Transverse colon (tissue), 4 donors: ENCODE results near the gene TMC7.

Source experiments
- CTCF ChIP-seq, 5 experiments: fragments of 200-600 bp in 3 of 5; fragments of 450-650 bp in 2 of 5; sonication (generic) in 3 of 5; IDR thresholded peaks; 1 replicate in 2 of 5; 2 replicates in 3 of 5; pipeline ENCODE4 v1.5.1; 2016 to 2017; ENCODE audit warnings: antibody characterized with exemption in 5 of 5, inconsistent platforms in 3 of 5, mild to moderate bottlenecking in 2 of 5, moderate library complexity in 1 of 5
- POLR2A ChIP-seq: fragments of 450-650 bp; IDR thresholded peaks from one replicate; pipeline ENCODE4 v1.6.1; 2016; ENCODE audit warnings: antibody characterized with exemption, mild to moderate bottlenecking, moderate library complexity
- POLR2AphosphoS5 ChIP-seq, 3 donors: sonication (generic); formaldehyde crosslinking; IDR thresholded peaks; one replicate each; pipeline ENCODE4 v1.6.1; 2016; ENCODE audit warnings: antibody characterized with exemption in 3 of 3

- TF ChIP-seq POLR2A = no peak
- TF ChIP-seq CTCF (IDR thresholded peaks at IDR 0.05) = no peak
- no peak for TF ChIP-seq POLR2AphosphoS5 (IDR thresholded peaks at IDR 0.05)
Measured at GRCh38 chr16:19095654-19096053, 111.9 kb downstream of the TMC7 start.
